ENCODE data around the gene CXADR. TPM values are rescaled to one million over a fixed set of nuclear protein-coding genes. Genes with fewer than 3 reads are reported as not detected.

The CXADR gene
- total and polyA plus RNA-seq, 9 of the 15 experiments (the other 6 are each of a cell fraction or from before 2014, with no cell fraction given), result 0.01 to 0.41 (median 0.14) TPM

DNA sequence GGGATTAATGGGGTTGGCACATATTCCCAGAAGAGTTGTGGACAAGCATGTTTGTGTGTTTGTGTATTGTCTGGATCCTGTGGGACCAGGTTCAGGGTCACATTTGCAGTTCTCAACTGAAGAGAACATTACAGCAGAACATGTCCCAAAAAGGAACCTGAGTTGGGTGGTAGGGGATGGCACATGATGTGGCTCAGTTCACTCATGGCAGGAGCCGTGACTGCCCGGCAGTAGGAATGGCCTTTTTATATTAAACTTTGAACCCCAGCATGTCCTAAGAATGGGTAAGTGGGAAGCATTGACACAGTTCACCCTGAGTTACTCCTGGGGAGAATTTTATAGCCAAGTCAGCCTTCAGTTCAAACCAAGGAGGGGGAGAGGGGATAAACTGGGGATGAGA, 41.3 kb downstream of the CXADR start:
- H3K4me1 ChIP-seq (replicated peaks in 1 of 2; ENCODE audit: control insufficient read depth in 2 of 2, insufficient read depth in 2 of 2, low read length in 2 of 2), result no peaks in the 10 kb centered on the region
- no peak overlapping the region for H2AFZ ChIP-seq (ENCODE audit: low read depth, low read length)
- in situ Hi-C loops (cut with MboI), result no loop called here
- CTCF ChIA-PET (ENCODE audit: low intra/inter-chr PET ratio), result interaction anchor here (1.5 kb wide), 1 partner anchor 167 kb away, joined by 4 read pairs; no protein-coding TSS in a partner anchor
- TF ChIP-seq FIP1L1 (IDR thresholded peaks at IDR 0.05; ENCODE audit: low read depth, low read length, poor library complexity, severe bottlenecking) (no peak), IFI16 (CRISPR knock-in tag; IDR thresholded peaks at IDR 0.05) (no peak), E2F3 (CRISPR knock-in tag; IDR thresholded peaks at IDR 0.05) (no peak), MYC (IDR thresholded peaks at IDR 0.05; ENCODE audit: low read depth, low read length) (no peak), MYC (CRISPR knock-in tag; IDR thresholded peaks at IDR 0.05; ENCODE audit: borderline replicate concordance, low read depth) (no peak), XRCC3 (IDR thresholded peaks at IDR 0.05) (no peak), ZC3H8 (IDR thresholded peaks at IDR 0.05) (no peak), ZKSCAN3 (CRISPR knock-in tag; IDR thresholded peaks at IDR 0.05) (no peak), SMAD2 (IDR thresholded peaks at IDR 0.05; ENCODE audit: low read depth, low read length) (no peak), CREB1 (IDR thresholded peaks at IDR 0.05) (no peak), CREB1 (CRISPR knock-in tag; IDR thresholded peaks at IDR 0.05) (no peak), HBP1 (CRISPR knock-in tag; IDR thresholded peaks at IDR 0.05) (no peak), CREM (IDR thresholded peaks at IDR 0.05; ENCODE audit: low read depth) (no peak), CBFA2T3 (IDR thresholded peaks at IDR 0.05) (no peak), NCOA4 (IDR thresholded peaks at IDR 0.05; ENCODE audit: partially characterized antibody) (no peak)
- no peak overlapping the region for H3K9ac ChIP-seq (ENCODE audit: insufficient read depth in 1 of 2, low read depth in 2 of 2, low read length in 2 of 2)
- H3K79me2 ChIP-seq (ENCODE audit: control insufficient read depth, insufficient read depth, low read length), result no peaks in the 10 kb centered on the region
- DNase-seq (ENCODE audit: extremely low read depth in 1 of 4, low spot score in 3 of 4) (no peak), FAIRE-seq (no peak), ATAC-seq (no peak)
- H3K27ac ChIP-seq (ENCODE audit: extremely low read depth, low read depth, low read length), result no peak overlapping the region
- H3K27me3 ChIP-seq (ENCODE audit: control insufficient read depth in 2 of 2, insufficient read depth in 2 of 2, low read length in 2 of 2), result no peaks in the 10 kb centered on the region; a peak in 1 of 5 replicates
- no peak overlapping the region for H3K4me2 ChIP-seq (ENCODE audit: insufficient read depth, low read length)
- POLR2A ChIA-PET, result interaction anchor here (1.0 kb wide), 1 partner anchor 9 kb away, joined by 3 read pairs; no protein-coding TSS in a partner anchor
- intact Hi-C loops (cut with micrococcal nuclease), result loop anchor here (10.0 kb wide), 1 partner anchor 169 kb away; no protein-coding TSS in a partner anchor
- no peaks in the 10 kb centered on the region for H3K36me3 ChIP-seq (ENCODE audit: control insufficient read depth, insufficient read depth, low read length)
- 3% methylated on average over 2 of the region's 2 CpGs for WGBS (ENCODE audit: insufficient coverage, low coverage, missing lambda C conversion rate)
- H3K4me3 ChIP-seq, result no peak overlapping the region
- no peaks in the 10 kb centered on the region for H3K9me1 ChIP-seq (ENCODE audit: control insufficient read depth, insufficient read depth, low read length)
- BruUV-seq (replicated peaks), result no TSS peak
- H3K9me3 ChIP-seq (replicated peaks; ENCODE audit: control insufficient read depth, insufficient read depth, low read depth, low read length), result no peaks in the 10 kb centered on the region
- H4K20me1 ChIP-seq (replicated peaks; ENCODE audit: control insufficient read depth, insufficient read depth, low read length), result no peaks in the 10 kb centered on the region

All from K562 (cell line).